Measurements from ENCODE around the gene OSBPL6.

OSBPL6 gene

DNA sequence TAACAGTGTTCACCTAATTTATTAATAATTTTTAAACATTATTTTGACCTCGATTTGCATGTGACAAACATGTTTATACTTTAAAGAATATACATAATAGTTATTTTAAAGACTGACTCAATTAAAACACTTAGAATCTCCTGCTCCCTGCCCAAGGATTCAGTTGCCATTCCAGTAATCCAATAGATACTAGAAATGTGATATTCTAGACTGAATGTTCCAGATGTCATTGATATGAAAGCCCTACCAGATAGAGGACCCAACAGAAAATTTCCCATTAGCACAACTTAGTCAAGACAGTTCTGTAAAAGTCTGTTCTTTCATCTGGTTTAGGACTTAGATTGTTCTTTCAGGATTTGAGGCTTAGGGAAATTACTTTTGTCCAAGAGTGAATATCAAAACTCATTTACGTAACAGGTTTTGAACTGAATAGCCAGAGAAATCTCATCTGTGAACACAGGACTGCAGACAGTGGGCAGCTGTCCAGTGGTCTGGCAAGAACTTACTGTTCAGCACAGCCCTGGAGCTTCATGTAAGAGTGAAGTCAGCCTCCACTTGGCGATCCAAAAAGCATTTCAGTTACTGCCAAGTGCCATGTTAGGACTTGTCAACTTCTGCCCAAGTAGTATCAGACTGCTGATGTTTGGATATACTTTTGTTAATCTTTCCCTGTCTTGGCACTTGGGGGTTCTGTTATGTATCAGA lies 77.5 kb downstream of the OSBPL6 start:
- DNase-seq (ENCODE audit: low read depth in 2 of 2): no peak

DNA sequence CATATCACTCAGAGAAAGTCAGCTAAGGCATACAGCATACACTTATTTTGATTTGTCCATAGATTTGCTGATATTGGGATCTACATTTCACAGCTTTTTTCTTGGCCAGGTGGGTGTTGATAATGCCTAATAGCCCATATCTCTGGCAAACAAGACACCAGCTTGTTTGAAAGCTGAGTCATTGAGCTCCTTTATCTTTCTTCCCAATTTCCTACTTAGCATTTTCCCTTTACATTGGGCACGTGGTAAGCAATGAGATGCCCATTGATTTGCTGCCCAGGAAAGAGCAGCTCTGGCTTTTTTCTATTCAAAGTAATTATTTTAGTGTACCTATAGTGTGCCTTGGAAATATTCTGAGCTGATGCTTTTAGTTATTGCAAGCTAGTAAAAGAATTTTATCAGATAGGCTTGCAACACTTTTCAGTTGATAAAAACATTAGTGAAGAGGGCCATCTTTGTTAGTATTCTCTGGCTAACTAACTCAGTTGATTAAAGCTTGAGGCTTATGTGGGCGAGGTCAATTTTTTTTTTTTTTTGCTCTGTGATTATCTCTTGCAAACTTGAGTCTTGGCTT lies 79.6 kb downstream of the OSBPL6 start:
- DNase-seq (ENCODE audit: low read depth in 2 of 2): no peak

DNA sequence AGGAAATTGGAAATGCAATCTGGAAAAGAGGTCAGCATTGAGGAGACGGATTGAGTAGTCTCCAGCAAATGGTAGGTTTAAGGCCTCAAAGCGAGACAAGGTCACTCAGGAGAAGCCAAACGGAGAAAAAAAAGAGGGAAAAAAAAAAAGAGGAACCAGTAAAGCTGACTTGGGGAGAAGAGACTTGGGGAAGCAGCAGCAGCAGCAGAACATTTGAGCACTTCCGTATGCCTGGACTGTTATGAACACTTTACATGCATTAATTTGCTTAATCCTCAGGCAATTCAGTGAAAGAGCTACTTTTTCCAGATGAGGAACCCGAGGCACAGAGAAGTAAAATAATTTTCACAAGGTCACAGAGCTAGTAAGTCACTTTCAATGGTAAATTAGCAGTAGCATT lies 81.3 kb downstream of the OSBPL6 start:
- DNase-seq (ENCODE audit: low read depth in 2 of 2): no peak

DNA sequence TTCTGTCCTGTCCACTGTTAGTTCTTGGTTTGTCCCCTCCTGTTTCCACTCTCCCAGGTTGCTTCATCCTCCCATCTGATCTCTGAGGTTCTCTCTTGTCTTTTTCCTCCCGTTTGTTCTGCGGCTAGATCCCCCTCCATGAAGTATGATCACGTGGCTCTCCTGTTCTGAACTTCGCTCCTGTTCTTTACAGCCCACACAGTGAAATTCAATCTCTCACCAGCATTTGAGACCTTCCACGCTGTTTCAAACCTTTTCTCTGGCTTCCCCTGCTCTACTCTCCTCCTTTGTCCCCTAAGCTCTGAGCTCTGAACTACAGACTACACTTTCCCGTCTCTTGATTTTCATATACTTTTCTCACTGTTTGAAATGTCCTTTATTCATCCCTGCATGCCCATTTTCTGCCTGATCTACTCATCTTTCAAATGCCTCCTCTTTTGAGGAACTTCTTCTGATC lies 83.5 kb downstream of the OSBPL6 start:
- no peak for DNase-seq (ENCODE audit: low read depth in 2 of 2)

DNA sequence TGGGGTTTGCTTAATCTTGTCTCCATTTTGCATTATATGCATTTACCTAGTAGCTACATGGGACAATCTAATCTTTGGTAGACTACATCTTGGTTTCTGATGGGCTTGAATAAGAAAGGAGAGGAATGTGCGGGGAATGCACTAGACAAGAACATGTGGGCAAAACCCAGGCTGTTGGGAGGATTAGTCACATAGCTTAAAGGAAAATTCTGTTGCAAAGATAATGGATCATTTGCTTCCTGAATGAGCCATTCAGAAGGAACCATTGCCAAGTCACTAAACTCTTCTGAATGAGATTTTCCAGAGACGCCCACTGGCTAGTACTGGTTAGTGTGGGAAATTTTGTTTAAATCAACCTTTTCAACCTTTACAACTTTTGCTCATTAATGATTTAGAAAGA lies 84.8 kb downstream of the OSBPL6 start:
- DNase-seq (ENCODE audit: low read depth in 2 of 2): no peak

DNA sequence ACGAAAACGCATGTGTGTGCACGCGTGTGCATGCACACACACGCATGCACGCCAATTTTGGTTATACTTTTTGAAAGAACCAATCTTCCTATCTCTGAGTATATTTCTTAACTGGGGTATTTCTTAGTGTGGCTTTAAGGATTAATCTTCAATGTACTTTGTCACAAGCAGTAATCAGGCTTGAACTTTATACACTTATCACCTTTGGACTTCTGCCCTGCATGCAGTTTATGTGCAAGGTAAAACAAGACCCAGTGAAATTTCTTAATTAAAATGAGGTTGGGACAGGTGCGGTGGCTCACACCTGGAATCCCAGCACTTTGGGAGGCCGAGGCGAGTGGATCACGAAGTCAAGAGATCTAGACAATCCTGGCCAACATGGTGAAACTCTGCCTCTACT lies 85.3 kb downstream of the OSBPL6 start:
- DNase-seq (ENCODE audit: low read depth in 2 of 2): no peak

DNA sequence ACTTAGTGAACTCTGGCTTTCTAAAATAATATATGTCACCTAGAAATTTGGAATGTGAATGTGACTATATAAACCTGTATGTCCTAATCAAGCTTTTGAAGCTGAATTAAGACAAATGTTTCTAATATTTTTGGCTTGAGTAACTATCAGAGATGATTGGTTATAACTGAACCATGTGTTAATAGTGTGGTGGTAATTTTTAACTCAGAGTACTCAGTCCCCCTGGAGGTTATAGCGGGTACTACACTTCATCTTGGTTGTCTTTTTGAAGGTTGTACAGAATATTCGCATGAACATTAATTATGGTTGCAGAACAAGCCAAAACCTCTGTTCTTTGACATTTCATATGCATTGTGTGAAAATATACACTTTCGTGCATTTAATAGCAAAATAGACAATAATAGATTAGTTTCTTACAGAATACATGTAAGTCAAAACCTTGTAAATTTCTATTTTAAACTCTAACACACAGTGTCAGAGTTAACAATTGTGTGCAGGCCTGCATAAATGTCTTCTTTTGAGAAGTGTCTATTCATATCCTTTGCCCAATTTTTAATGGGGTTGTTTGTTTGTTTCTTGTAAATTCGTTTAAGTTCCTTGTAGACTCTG lies 86.0 kb downstream of the OSBPL6 start:
- DNase-seq (ENCODE audit: low read depth in 2 of 2): no peak

DNA sequence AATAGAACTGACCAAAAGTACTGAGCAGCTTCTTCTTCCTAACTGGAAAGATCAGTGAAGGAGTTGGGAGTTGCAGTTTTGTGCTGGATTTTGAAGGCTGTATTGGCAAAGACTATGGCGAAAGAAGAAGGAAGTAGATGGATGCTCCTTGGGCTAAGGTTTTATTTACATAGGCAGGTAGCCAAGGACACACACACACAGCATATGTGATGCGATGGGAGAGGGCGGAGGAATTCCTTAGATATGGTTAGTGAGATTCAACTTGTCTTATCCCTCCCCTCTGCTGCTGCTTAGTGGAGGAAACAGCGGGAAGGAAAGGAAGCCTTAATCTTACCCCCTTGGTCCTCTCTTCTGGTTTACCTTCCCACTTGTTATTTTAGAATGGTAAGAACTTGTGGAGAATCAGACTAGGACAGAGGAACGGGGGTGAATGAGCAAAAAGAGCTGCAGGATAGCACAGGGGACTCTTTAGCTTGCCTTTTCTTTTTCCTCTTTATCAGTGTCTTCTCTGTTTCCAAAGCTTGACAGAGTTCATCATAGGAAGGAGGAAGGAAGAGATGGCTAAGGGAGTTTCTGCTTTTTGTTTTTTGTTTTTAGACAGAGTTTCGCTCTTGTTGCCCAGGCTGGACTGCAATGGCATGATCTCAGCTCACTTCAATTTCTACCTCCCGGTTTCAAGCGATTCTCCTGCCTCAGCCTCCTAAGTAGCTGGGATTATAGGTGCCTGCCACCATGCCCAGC lies 87.9 kb downstream of the OSBPL6 start:
- no peak for DNase-seq (ENCODE audit: low read depth in 2 of 2)

DNA sequence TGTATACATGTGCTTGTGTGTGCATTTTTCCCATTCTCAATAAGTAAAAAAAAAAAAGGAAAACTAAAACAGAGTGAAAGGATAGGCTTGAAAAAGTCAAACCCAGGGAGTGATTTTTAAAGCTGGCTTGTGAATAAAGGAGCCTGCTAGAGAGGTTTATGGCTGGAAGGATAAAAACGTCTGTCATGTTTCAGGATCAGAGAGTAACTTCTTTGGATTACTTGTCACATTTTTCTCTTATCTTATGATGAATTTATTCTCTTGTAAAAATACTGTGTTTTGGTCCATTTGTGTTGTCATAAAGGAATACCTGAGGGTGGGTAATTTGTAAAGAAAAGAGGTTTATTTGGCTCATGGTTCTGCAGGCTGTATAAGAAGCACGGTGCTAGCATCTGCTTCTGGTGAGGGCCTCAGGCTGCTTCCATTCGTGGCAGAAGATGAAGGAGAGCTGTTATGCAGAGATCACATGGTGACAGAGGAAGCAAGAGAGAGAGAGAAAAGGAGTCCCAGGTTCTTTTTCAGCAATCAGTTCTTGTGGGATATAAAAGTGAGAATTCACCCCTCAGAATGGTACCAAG lies 89.1 kb downstream of the OSBPL6 start:
- DNase-seq (ENCODE audit: low read depth in 2 of 2): no peak

DNA sequence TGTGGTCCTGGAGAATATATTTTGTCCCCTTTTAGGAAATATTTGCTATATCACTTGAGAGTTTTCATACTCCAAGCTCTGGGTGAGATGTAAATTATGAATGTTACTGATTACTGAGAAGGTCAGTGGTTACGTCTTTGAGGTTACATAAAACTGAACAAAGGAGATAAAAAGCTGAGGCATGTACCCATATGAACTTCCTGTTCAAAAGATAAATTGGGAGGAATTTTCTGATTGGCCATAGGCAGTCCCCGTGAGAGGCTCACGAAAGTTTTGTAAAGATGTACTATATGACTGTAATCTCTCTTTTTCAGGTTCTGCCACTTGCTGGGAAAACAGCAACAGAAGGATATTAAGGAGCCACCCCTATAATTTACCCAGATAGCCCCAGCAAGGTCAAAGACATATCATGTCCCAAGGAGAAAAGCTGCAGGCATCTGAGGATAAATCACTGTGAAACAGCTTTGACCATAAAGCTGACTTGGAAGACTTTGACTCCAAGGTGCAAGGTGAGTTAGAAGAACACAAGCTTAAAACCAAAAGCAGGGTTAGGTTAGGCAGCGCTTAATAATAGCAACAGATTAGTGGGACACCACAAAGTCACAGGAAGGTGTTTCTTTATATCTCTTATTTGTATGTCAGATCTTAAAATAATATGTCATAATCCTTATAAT lies 90.4 kb downstream of the OSBPL6 start:
- DNase-seq (ENCODE audit: low read depth in 2 of 2): no peak

DNA sequence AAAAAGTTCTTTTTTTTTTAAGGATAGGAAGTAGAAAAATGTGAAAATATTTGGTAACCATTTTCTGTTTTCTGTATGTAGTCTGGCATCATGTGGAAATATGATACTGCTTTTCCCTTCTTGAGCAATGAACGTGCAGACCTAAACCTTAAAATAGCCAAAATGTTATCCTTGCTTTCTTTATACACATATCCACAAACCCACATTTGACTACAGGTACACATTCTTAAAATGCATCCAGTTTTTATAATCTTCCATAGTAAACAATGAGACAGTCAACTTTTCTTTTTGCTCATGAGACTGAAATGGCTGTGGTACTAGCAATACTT lies 90.9 kb downstream of the OSBPL6 start:
- DNase-seq (ENCODE audit: low read depth in 2 of 2): no peak

DNA sequence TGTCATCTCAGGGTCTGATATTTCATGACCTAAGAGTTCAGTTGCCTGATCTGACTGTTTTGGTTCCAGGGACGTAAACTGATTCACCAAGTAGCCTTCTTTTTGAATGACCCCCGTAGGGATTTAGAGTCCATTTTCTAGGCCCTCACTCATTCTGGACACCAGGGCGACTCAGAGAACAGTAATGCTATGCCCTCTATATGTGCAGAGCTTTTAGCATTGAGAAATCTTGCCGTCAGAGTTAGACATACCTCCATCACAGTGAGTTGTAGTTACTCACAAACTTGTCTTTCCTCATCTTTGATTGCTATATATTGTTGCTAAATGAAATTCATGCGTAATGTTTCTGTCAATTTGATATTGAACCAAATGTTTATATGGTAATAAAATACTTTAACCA lies 92.3 kb downstream of the OSBPL6 start:
- DNase-seq (ENCODE audit: low read depth in 2 of 2): no peak

DNA sequence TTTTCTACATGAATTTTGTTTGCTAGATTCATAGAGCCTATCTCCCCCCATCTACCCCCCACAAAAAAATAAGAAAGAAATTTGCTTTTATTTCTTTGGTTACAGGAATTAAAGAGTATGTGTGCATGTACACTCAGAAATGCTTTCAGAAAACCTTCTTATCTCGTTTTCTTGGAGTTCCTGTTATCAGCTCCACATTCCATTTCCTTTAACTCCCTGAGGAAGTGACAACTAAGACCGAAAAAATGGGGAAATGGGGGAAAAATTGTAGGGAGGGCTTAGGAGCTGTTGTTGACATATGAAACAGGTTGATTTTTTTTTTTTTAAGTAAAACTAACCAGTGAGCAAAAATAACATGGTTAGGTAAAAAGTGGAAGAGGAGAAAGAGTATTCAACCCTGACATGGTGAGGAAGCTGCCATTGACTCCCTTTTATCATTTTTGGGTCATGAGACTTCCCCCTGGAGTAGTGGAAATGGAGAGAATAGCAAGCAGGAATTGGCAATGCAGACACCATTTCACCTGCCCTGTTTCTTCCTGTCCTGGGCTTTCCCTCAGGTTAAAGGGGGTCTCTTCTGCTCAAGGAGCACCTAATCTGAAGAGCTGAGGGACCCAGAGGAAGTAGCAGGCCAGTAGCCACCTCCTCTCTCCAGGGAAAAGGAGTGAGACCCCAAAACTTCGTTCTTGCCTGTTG lies 93.5 kb downstream of the OSBPL6 start:
- no peak for DNase-seq (ENCODE audit: low read depth in 2 of 2)

DNA sequence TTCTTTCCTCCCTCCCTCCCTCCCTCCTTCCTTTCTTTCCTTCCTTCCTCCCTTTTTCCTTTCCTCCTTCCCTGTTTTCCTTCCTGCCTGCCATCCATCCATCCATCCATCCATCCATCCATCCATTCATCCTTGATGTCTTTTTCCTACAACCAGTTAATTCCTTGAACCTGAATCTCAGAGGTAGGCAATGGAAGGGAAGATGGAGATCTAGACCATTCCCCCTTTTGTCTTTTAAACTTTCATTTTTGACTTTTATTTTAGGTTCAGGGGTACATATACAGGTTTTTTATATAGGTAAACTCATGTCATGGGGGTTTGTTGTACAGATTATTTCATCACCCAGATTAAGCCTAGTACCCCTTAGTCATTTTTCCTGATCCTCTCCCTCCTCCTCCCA lies 97.4 kb downstream of the OSBPL6 start:
- DNase-seq (ENCODE audit: low read depth in 2 of 2): no peak

DNA sequence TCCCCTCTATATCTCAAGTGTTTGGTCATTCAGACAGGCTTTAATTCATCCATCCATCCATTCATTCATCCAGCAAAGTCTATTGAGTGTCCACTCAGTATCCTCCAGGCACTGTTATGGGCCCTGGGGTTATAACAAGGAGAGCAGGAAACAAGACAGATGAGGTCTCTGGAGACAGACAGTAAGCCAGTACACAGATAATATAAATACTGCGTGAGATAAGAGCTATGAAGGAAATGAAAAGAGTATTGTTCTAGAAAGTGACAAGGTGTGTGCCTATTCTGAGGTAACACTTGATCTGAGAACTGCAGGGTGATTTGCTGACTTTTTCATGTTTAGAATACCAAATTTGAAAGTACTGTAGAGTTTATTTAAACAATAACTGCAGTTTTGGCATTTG lies 98.3 kb downstream of the OSBPL6 start:
- no peak for DNase-seq (ENCODE audit: low read depth in 2 of 2)

DNA sequence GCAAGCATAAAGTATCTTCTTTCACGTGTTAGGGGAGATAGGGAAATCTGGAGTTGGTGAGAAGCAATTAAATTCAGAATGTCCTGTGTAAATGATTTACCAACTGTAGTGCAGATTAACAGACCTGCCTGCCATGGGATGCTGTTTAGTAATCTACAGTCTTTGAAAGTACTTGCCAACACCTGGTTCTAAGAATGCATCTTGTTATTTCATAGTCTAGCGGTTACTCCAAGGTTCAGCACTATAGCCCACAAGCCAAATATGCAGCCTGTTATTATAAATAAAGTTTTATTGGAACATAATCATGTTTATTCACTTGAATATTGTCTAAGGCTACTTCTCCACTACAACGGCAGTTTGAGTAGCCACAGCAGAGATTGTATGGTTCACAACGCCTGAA lies 100.8 kb downstream of the OSBPL6 start:
- no peak for DNase-seq (ENCODE audit: low read depth in 2 of 2)

DNA sequence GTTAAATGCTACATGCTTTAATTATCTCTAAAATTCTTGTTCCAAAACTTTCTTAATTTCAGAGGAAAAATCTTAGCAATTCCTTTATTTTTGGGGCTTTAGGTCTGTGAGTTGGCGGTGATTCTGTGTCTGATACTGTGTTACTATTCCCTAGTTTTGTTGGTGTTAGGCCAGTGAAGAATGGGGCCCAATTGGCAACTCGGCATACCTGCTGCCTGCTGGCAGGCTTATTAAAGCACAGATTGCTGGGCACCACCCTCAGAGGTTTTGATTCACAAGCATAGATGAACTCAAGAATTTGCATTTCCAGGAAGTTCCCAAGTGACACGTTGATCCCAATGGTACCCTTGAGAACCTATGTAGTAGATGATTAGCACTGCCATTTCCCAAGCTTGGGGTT lies 101.6 kb downstream of the OSBPL6 start:
- no peak for DNase-seq (ENCODE audit: low read depth in 2 of 2)

DNA sequence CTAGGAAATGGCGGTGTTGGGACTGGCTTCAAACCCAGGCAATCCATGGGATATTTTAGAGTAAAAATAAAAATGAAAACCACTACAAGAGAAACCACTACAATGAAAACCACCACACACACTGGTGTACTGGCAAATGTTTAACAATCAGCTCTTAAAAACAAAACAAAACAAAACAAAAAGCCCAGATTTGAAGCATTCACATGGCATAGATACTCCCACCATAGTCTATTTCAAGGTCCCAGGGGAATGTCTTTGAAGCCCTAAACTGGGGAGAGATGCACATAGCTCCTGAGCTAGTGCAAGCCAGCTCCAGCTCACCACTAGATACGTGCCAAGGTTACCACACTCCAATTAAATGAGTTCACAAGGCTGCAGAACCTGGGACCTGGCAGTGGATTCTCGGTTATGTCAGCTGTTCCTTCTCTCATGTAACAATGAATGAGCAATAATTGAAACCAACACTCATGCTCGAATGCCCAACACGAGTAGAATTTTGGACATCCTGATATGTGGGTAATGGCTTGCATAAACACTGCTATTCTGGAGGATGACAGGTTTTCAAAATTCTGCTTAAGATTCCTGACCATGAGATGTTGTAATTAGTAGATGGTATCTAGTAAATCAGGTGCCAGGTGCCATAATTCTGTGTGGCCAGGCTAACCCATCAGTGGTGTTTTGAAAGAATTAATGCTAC lies 102.2 kb downstream of the OSBPL6 start:
- DNase-seq (ENCODE audit: low read depth in 2 of 2): no peak

DNA sequence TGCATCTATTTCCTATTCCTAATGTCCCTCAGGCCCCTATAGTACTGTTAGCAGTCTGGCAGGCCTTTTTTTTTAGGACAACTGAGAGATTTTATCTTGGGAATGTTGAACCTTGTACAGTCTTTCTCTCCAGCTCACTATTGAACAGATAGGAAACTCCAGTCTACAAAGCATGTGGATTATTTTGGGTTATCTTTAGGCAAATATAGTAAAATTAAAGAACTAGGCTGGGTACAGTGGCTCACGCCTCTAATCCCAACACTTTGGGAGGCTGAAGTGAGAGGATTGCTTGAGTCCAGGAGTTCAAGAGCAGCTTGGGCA lies 102.7 kb downstream of the OSBPL6 start:
- DNase-seq (ENCODE audit: low read depth in 2 of 2): no peak

DNA sequence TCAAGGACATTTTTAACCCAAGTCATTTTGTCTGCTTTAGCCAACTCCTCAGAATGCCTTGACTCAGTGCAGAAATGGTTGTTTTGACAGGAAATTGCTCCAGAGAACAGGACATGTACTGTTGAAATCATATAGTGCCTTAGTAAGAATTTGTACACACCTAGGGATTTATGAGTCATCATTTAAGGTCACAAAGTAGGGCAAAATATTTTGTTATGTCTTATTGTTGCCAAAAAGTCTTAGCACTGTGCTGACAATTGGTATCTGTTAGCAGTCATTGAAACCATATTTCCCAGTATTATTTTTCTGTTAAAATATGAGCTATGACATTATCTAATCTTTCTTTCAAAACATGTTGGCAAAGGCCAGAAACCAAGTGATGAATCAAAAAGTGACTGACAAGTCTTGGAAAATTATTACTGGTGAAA lies 104.5 kb downstream of the OSBPL6 start:
- DNase-seq (ENCODE audit: low read depth in 2 of 2): no peak

All from stimulated activated CD8-positive, alpha-beta memory T cell treated with anti-CD3 and anti-CD28 coated beads, Interleukin-2, amount 100 ng/mL, for 48 hours (primary cell).